SK-N-SH treated with all-trans-retinoic acid at 6 μM for 48 hours (cell line): ENCODE results near the gene PILRB.

Experiments
- RARB ChIP-seq: fragments of 250-450 bp; sonication (Bioruptor Pico); IDR thresholded peaks from 2 replicates; pipeline ENCODE4 v1.8.0; 2021; ENCODE audit warnings: mild to moderate bottlenecking, moderate library complexity
- ZNF70 ChIP-seq: fragments of 450-650 bp; formaldehyde crosslinking; IDR thresholded peaks from 2 replicates; pipeline ENCODE4 v1.5.0; 2020; ENCODE audit warnings: mild to moderate bottlenecking, moderate library complexity
- TF ChIP-seq, protein P1 (sequence below): fragments of 250-450 bp; sonication (Bioruptor Pico); IDR thresholded peaks from 2 replicates; pipeline ENCODE4 v1.5.1; 2020; ENCODE audit warnings: low read depth, mild to moderate bottlenecking, moderate library complexity
- TF ChIP-seq, protein P2 (sequence below): fragments of 250-450 bp; sonication (Bioruptor Pico); IDR thresholded peaks from 2 replicates; pipeline ENCODE4 v1.8.0; 2020; ENCODE audit warnings: mild to moderate bottlenecking, moderate library complexity, borderline replicate concordance

- TF ChIP-seq, protein P1, sequence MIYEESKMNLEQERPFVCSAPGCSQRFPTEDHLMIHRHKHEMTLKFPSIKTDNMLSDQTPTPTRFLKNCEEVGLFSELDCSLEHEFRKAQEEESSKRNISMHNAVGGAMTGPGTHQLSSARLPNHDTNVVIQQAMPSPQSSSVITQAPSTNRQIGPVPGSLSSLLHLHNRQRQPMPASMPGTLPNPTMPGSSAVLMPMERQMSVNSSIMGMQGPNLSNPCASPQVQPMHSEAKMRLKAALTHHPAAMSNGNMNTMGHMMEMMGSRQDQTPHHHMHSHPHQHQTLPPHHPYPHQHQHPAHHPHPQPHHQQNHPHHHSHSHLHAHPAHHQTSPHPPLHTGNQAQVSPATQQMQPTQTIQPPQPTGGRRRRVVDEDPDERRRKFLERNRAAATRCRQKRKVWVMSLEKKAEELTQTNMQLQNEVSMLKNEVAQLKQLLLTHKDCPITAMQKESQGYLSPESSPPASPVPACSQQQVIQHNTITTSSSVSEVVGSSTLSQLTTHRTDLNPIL (CRISPR knock-in tag) = no peak
- TF ChIP-seq ZNF70 (no peak), RARB (CRISPR knock-in tag) (no peak)
- TF ChIP-seq, protein P2, sequence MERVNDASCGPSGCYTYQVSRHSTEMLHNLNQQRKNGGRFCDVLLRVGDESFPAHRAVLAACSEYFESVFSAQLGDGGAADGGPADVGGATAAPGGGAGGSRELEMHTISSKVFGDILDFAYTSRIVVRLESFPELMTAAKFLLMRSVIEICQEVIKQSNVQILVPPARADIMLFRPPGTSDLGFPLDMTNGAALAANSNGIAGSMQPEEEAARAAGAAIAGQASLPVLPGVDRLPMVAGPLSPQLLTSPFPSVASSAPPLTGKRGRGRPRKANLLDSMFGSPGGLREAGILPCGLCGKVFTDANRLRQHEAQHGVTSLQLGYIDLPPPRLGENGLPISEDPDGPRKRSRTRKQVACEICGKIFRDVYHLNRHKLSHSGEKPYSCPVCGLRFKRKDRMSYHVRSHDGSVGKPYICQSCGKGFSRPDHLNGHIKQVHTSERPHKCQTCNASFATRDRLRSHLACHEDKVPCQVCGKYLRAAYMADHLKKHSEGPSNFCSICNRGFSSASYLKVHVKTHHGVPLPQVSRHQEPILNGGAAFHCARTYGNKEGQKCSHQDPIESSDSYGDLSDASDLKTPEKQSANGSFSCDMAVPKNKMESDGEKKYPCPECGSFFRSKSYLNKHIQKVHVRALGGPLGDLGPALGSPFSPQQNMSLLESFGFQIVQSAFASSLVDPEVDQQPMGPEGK = no peak
Observed at GRCh38 chr7:100356416-100357068, 1.4 kb upstream of the PILRB start.
